Measurements from ENCODE around the gene RNF207. TPM values are rescaled to one million over a fixed set of nuclear protein-coding genes. Genes with fewer than 3 reads are reported as not detected.

RNF207 gene
- total RNA-seq, 1 donor from 2014 or later = 14.1 TPM

DNA sequence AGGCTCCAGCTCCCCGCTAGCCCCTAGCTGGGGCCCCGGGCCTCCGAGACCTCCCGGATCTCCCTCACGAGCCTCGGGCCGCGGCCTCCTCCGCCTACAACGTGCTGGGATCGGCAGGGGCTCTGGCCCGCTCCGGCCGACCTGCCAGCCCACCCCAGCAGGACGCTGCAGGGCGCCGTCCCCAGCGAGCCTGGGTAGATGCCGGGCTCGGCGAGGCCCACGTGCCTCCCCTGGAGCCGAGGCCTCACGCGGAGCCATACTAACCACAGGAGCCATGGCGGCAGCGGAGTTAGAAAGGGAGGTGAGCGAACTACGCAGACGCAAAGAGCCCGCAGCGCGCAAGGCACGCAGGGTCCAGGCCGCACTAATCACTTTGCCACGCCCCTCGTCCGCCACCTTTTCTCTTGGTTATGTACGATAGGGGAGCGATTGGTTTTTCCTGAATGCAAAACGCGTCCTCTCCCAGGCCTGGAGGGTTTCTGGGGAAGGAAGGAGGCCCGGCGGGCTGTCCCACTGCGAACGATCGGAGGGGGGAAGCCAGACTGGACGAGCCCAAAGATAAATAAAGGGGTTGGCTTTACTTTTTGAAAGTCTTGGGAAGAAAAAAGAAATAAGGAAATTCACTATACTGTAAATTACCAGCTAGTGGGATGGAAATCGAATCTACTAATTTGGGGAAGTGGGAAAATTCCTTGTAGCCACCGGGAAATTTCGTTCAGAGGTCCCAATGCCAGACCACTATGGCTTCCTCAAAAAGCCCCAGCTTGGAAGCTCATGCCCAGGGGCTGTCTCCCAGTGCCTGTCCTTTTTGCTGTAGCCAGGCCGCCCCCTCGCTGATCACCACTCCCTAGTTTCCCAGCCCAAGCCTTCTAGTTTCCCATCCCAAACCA is 6.4 kb upstream of the RNF207 start, which contains the start of gene RPL22:
TSS of gene RPL22 (minus strand) at position 298 of the 890 bp plus-strand sequence. CDS start at position 276, 22 bp downstream.
- Histone ChIP-seq H3K9ac (ENCODE audit: low read depth in 1 of 3, low read length in 3 of 3) (peak within 1 kb of the TSS; percentile 91 to 97 (median 97)), H3K27ac (ENCODE audit: low read depth, low read length) (peak within 1 kb of the TSS; percentile 83), H3K4me3 (ENCODE audit: low read length in 3 of 3) (peak within 1 kb of the TSS; percentile 83 to 96 (median 95)), H3K9me3 (ENCODE audit: control insufficient read depth in 3 of 3, low read length in 3 of 3) (no peaks in the 10 kb centered on the region), H3K27me3 (ENCODE audit: control insufficient read depth in 3 of 3, insufficient read depth in 3 of 3, low read length in 3 of 3) (peaks cover 0 to under 1% (median 0%) of the 10 kb centered on the region in 3 donors), H3K4me1 (ENCODE audit: control insufficient read depth in 3 of 3, insufficient read depth in 3 of 3, low read length in 3 of 3) (peaks cover 19 to 24% (median 24%) of the 10 kb centered on the region in 3 donors), H3K36me3 (ENCODE audit: control insufficient read depth in 3 of 3, insufficient read depth in 3 of 3, low read length in 3 of 3) (peaks cover 11 to 16% (median 16%) of the 10 kb centered on the region in 3 donors)

DNA sequence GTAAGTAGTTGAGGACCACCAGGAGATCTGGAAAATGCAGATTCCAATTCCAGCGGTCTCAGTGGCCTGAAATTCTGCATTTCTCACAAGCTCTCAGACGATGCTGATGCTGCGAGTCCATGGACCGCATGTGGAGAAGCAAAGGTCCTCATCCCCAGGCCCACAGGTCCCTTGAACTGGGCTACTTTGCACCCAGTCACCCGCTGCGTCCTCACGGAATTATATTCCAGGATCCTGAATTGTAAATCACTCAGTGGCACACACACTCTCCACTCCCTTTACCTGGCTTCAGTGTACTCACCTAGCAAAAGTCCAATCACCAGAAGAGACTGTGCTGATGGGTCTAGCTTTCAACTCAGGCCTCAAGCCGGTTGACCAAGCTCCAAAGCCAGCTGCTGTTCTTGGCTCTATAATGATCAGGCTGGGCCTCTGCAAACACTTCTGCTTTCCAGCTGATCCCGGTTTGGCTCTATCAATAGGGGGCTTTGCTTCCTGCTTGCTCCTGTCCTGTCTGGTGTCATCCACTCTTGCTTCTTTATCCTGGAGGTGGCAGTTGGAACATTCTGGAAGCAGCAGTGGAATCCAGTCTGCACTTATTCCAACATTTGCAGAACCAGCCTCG is 5.6 kb upstream of the RNF207 start:
- no peaks in the 10 kb centered on the region for H3K9me3 ChIP-seq (ENCODE audit: control insufficient read depth in 3 of 3, low read length in 3 of 3)

DNA sequence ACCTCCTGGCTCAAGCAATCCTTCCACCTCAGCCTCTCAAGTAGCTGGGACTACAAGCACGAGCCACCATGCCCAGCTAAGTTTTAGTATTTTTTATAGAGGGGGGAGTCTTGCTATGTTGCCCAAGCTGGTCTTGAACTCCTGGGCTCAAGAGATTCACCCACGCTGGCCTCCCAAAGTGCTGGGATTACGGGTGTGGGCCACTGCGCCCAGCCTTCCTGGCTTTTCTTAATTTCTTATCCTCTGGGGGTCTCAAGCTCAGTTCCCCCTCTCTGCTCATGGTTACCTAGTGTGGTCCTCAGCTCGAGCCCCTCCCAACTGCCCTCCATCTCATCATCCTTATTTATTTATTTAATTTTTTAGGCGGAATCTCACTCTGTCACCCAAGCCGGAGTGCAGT is 3.7 kb upstream of the RNF207 start:
- Histone ChIP-seq H3K27me3 (ENCODE audit: control insufficient read depth in 3 of 3, insufficient read depth in 3 of 3, low read length in 3 of 3) (peaks cover 4 to 23% (median 15%) of the 10 kb centered on the region in 3 donors), H3K9me3 (ENCODE audit: control insufficient read depth in 3 of 3, low read length in 3 of 3) (no peaks in the 10 kb centered on the region), H3K4me3 (ENCODE audit: low read length in 3 of 3) (no peak overlapping the region), H3K9ac (ENCODE audit: low read depth in 1 of 3, low read length in 3 of 3) (no peak overlapping the region), H3K27ac (ENCODE audit: low read depth, low read length) (no peak overlapping the region), H3K4me1 (ENCODE audit: control insufficient read depth in 3 of 3, insufficient read depth in 3 of 3, low read length in 3 of 3) (peaks cover 29 to 43% (median 36%) of the 10 kb centered on the region in 3 donors), H3K36me3 (ENCODE audit: control insufficient read depth in 3 of 3, insufficient read depth in 3 of 3, low read length in 3 of 3) (peaks cover 0 to 5% (median 2%) of the 10 kb centered on the region in 3 donors)

More for the DNA sequence above, 5.6 kb upstream of the RNF207 start:
- peak overlapping the region; percentile 83 for H3K27ac ChIP-seq (ENCODE audit: low read depth, low read length)
- H3K4me3 ChIP-seq (ENCODE audit: low read length in 3 of 3) = peak overlapping the region; percentile 81 to 95 (median 83)
- peaks cover 0 to 8% (median 0%) of the 10 kb centered on the region in 3 donors for H3K27me3 ChIP-seq (ENCODE audit: control insufficient read depth in 3 of 3, insufficient read depth in 3 of 3, low read length in 3 of 3)
- H3K4me1 ChIP-seq (ENCODE audit: control insufficient read depth in 3 of 3, insufficient read depth in 3 of 3, low read length in 3 of 3) = peaks cover 24 to 30% (median 25%) of the 10 kb centered on the region in 3 donors
- peak overlapping the region; percentile 79 to 97 (median 87) for H3K9ac ChIP-seq (ENCODE audit: low read depth in 1 of 3, low read length in 3 of 3)
- peaks cover 8 to 15% (median 15%) of the 10 kb centered on the region in 3 donors for H3K36me3 ChIP-seq (ENCODE audit: control insufficient read depth in 3 of 3, insufficient read depth in 3 of 3, low read length in 3 of 3)

DNA sequence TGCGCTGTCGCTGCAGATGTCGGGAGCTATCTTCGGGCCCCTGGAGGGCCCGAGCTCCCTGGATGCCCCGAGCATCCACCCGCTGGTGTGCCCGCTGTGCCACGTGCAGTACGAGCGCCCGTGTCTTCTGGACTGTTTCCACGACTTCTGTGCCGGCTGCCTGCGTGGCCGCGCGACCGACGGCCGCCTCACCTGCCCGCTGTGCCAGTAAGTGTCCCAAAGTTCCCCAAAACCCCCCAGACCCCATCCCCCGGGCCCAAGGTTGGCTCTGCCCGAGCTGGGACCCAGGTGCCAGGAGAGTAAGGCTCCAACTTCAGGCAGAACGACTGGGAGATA is 569 bp downstream of the RNF207 start:
- Histone ChIP-seq H3K9ac (ENCODE audit: low read depth in 1 of 3, low read length in 3 of 3) (peak overlapping the region; percentile 20 to 83 (median 50)), H3K4me1 (ENCODE audit: control insufficient read depth in 3 of 3, insufficient read depth in 3 of 3, low read length in 3 of 3) (peaks cover 12 to 29% (median 28%) of the 10 kb centered on the region in 3 donors), H3K36me3 (ENCODE audit: control insufficient read depth in 3 of 3, insufficient read depth in 3 of 3, low read length in 3 of 3) (no peaks in the 10 kb centered on the region), H3K27ac (ENCODE audit: low read depth, low read length) (no peak overlapping the region), H3K27me3 (ENCODE audit: control insufficient read depth in 3 of 3, insufficient read depth in 3 of 3, low read length in 3 of 3) (peaks cover 4 to 30% (median 21%) of the 10 kb centered on the region in 3 donors), H3K9me3 (ENCODE audit: control insufficient read depth in 3 of 3, low read length in 3 of 3) (no peaks in the 10 kb centered on the region), H3K4me3 (ENCODE audit: low read length in 3 of 3) (peak overlapping the region; percentile 62 to 75 (median 66))

DNA sequence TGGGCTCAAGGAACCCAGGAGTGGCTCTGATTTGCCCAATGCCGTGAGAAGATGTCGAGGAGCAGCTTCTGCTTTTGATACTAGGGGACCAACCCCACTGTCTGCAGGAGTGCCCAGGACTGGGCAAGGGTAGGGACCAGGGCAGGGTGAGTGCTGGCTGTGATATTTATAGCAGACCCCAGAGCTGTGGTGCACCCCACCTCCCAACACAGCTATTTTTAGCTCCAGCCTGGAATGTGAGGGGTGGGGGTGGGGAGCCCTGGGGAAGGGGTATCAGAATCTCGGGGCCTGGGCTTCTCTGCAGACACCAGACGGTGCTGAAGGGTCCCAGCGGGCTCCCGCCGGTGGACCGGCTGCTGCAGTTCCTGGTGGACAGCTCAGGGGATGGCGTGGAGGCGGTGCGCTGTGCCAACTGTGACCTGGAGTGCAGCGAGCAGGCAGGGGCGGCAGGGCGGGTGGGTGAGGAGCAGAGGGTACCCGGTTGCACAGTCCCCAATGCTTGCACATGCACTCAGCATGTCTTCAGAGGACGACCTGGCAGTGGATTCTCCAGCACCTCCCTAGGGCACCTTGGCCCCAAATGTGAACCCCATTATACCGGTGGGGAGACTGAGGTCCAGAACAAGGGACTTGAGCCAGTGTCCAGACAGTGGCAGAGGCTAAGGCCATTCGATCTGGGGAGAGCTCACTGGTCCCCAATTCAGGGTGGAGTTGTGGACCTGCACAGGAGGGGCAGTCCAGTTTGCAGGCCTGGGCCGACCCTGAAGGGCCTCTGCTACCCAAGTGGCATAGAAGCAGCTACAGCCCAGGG is 1.4 kb downstream of the RNF207 start:
- Histone ChIP-seq H3K9me3 (ENCODE audit: control insufficient read depth in 3 of 3, low read length in 3 of 3) (no peaks in the 10 kb centered on the region), H3K36me3 (ENCODE audit: control insufficient read depth in 3 of 3, insufficient read depth in 3 of 3, low read length in 3 of 3) (peaks cover 0 to 2% (median 0%) of the 10 kb centered on the region in 3 donors), H3K27ac (ENCODE audit: low read depth, low read length) (no peak overlapping the region), H3K4me3 (ENCODE audit: low read length in 3 of 3) (peak overlapping the region in 1 of 3 donors; percentile 6), H3K27me3 (ENCODE audit: control insufficient read depth in 3 of 3, insufficient read depth in 3 of 3, low read length in 3 of 3) (peaks cover 4 to 30% (median 21%) of the 10 kb centered on the region in 3 donors), H3K4me1 (ENCODE audit: control insufficient read depth in 3 of 3, insufficient read depth in 3 of 3, low read length in 3 of 3) (peaks cover 12 to 29% (median 28%) of the 10 kb centered on the region in 3 donors), H3K9ac (ENCODE audit: low read depth in 1 of 3, low read length in 3 of 3) (no peak overlapping the region)

DNA sequence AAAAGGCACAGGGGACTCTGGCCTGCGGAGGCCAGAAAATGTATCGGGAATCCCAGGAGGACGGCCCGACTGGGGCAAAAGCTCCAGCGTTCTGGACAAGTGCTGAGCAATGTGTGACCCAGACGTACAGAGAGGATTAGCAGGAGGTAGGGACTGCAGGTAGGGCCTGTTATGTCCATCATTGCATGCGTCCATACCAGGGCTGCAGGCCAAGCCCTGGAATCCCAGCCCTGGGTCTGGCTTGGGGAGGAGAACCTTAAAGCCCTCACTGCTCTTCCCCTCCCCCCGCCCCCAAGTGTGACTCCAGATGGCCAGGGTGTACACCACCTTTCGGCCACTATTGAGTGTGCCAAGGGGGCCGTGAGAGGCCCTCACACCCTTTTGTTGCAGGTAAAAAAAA is 2.0 kb downstream of the RNF207 start:
- Histone ChIP-seq H3K4me3 (ENCODE audit: low read length in 3 of 3) (no peak overlapping the region), H3K4me1 (ENCODE audit: control insufficient read depth in 3 of 3, insufficient read depth in 3 of 3, low read length in 3 of 3) (peaks cover 12 to 29% (median 28%) of the 10 kb centered on the region in 3 donors), H3K9ac (ENCODE audit: low read depth in 1 of 3, low read length in 3 of 3) (no peak overlapping the region), H3K36me3 (ENCODE audit: control insufficient read depth in 3 of 3, insufficient read depth in 3 of 3, low read length in 3 of 3) (peaks cover 0 to 4% (median 3%) of the 10 kb centered on the region in 3 donors), H3K27me3 (ENCODE audit: control insufficient read depth in 3 of 3, insufficient read depth in 3 of 3, low read length in 3 of 3) (peaks cover 4 to 30% (median 21%) of the 10 kb centered on the region in 3 donors), H3K27ac (ENCODE audit: low read depth, low read length) (no peak overlapping the region), H3K9me3 (ENCODE audit: control insufficient read depth in 3 of 3, low read length in 3 of 3) (no peaks in the 10 kb centered on the region)

DNA sequence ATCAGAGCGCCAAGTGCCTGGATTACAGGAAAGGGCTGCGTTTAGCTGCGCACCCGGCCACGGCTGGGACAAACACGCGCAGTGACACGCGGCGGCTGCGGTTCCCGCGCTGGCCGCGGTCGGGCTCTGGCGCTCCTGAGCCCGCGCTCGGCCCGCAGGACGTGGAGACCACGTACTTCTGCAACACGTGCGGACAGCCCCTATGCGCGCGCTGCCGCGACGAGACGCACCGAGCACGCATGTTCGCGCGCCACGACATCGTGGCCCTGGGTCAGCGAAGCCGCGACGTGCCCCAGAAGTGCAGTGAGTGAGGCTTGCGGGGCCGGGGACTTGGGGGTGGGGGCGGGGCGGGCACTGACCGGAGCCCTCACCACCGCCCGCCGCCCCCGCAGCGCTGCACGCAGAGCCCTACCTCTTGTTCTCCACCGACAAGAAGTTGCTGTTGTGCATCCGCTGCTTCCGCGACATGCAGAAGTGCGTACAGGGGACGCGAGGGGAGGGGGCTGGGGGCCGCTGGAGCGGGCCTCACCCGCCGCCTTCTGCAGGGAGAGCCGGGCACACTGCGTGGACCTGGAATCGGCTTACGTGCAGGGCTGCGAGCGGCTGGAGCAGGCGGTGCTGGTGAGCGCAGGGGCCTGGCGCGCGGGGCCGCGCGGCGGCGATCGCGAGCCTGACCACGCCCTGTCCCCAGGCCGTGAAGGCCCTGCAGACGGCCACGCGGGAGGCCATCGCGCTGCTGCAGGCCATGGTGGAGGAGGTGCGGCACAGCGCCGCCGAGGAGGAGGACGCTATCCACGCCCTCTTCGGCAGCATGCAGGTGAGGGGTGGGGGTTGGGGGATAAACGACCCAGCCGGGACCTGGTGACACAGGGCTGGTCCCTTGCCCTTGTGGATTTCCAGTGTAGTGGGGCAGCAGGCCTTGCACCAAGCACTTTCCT is 3.1 kb downstream of the RNF207 start:
- H3K9me3 ChIP-seq (ENCODE audit: control insufficient read depth in 3 of 3, low read length in 3 of 3) = no peaks in the 10 kb centered on the region
- peak overlapping the region in 1 of 3 donors; percentile 64 for H3K9ac ChIP-seq (ENCODE audit: low read depth in 1 of 3, low read length in 3 of 3)
- peaks cover 0 to 4% (median 4%) of the 10 kb centered on the region in 3 donors for H3K36me3 ChIP-seq (ENCODE audit: control insufficient read depth in 3 of 3, insufficient read depth in 3 of 3, low read length in 3 of 3)
- H3K4me3 ChIP-seq (ENCODE audit: low read length in 3 of 3) = peak overlapping the region; percentile 33 to 63 (median 38)
- no peak overlapping the region for H3K27ac ChIP-seq (ENCODE audit: low read depth, low read length)
- peaks cover 12 to 29% (median 28%) of the 10 kb centered on the region in 3 donors for H3K4me1 ChIP-seq (ENCODE audit: control insufficient read depth in 3 of 3, insufficient read depth in 3 of 3, low read length in 3 of 3)
- H3K27me3 ChIP-seq (ENCODE audit: control insufficient read depth in 3 of 3, insufficient read depth in 3 of 3, low read length in 3 of 3) = peaks cover 4 to 30% (median 21%) of the 10 kb centered on the region in 3 donors

DNA sequence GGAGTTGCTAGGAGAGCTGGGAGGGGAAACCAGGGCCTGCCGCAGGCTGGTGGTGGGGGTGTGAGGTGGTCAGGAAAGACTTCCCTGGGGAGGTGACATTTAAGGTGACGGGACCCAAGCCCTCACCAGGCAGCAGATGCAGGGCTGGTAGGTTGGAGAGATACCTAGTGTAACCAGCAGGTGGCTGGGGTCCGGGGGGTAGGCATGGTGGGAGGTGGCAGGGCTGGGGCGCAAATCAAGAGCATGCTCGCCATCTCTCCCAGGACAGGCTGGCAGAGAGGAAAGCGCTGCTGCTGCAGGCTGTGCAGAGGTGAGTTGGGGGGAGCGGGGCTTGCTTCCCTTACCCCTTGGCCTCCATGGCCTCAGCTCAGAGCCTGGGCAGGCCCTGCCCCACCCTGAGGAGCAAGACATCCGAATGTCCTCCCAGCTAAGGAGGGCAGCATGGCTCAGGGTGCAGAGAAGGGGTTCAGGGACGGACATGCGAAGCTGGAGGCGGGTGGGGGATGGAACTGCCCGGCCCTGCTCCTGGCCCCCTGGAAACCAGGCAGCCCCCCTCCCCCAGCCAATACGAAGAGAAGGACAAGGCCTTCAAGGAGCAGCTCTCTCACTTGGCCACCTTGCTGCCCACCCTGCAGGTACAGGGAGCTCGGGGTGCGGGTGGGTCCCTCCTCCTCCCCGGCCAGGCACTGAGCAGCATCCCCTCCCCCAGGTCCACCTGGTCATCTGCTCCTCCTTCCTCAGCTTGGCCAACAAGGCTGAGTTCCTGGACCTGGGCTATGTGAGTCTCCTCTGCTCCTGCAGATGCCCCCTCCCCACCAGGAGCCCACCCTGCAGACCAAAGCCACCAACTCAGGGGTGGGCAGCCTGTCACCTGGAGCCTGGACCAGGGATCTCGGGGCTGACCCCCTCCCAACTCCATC is 4.0 kb downstream of the RNF207 start:
- H3K9ac ChIP-seq (ENCODE audit: low read depth in 1 of 3, low read length in 3 of 3) = peak overlapping the region in 1 of 3 donors; percentile 64
- H3K27me3 ChIP-seq (ENCODE audit: control insufficient read depth in 3 of 3, insufficient read depth in 3 of 3, low read length in 3 of 3) = peaks cover 4 to 26% (median 21%) of the 10 kb centered on the region in 3 donors
- peaks cover 12 to 26% (median 25%) of the 10 kb centered on the region in 3 donors for H3K4me1 ChIP-seq (ENCODE audit: control insufficient read depth in 3 of 3, insufficient read depth in 3 of 3, low read length in 3 of 3)
- peaks cover 0 to 4% (median 4%) of the 10 kb centered on the region in 3 donors for H3K36me3 ChIP-seq (ENCODE audit: control insufficient read depth in 3 of 3, insufficient read depth in 3 of 3, low read length in 3 of 3)
- peak overlapping the region; percentile 33 to 58 (median 38) for H3K4me3 ChIP-seq (ENCODE audit: low read length in 3 of 3)
- no peaks in the 10 kb centered on the region for H3K9me3 ChIP-seq (ENCODE audit: control insufficient read depth in 3 of 3, low read length in 3 of 3)
- no peak overlapping the region for H3K27ac ChIP-seq (ENCODE audit: low read depth, low read length)

Measured in skeletal muscle tissue (tissue), 4 donors.